ENCODE data around the gene ZC3H4. TPM values are rescaled to one million over a fixed set of nuclear protein-coding genes. Genes with fewer than 3 reads are reported as not detected.
A peak's percentile ranks its signal among the peaks of the same experiment; 100 is the strongest.

Gene ZC3H4
- total and polyA plus RNA-seq, 10 of the 15 experiments (the other 5 are each of a cell fraction or from before 2014, with no cell fraction given), result 5.1 to 86.3 (median 15.5) TPM

DNA sequence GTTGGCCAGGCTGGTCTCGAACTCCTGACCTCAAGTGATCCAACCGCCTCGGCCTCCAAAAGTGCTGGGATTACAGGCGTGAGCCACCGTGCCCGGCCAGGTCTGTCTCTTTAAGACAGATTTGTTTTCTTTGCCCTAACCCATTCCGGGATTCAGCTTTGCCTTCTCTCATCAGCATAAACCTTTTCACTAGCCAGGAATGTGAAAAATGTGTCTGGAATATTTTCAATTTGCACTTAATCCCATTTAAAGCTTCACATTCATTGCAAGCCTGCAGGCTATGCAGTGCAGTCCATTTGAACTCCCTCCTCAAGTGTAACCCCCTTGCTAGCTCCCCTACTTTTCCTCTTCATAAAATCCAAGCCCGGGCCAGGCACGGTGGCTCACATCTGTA, 64.3 kb downstream of the ZC3H4 start:
- RAD21 ChIA-PET (ENCODE audit: unreplicated experiment), result no interaction called here
- H3K27ac ChIP-seq (ENCODE audit: control insufficient read depth, insufficient read depth), result no peak overlapping the region
- WGBS (ENCODE audit: insufficient coverage, insufficient replicate concordance, low lambda C conversion rate, missing lambda C conversion rate), result 54% methylated on average over 9 of the region's 9 CpGs
- SMC1A ChIA-PET (ENCODE audit: uncharacterized antibody, unreplicated experiment), result no interaction called here
- no TSS peak for BruUV-seq (replicated peaks)
- 0 out of 2 replicates have a peak, but pooled peaks cover 5% of the 10 kb centered on the region for H3K4me1 ChIP-seq (ENCODE audit: control insufficient read depth, insufficient read depth, low read length)
- DNase-seq (ENCODE audit: low read depth, low spot score) (no peak), FAIRE-seq (no peak), ATAC-seq (no peak)
- peaks cover 2% of the 10 kb centered on the region for H3K79me2 ChIP-seq (ENCODE audit: control insufficient read depth, insufficient read depth, low read length)
- no peak overlapping the region for H2AFZ ChIP-seq (ENCODE audit: control insufficient read depth, low read depth, low read length)
- in situ Hi-C loops (cut with MboI), result no loop called here
- CTCF ChIA-PET, result interaction anchor here (0.6 to 1.8 kb wide), 2 partner anchors 13 to 1075 kb away, joined by 4 to 7 read pairs; no protein-coding TSS in a partner anchor
- H4K20me1 ChIP-seq (ENCODE audit: control insufficient read depth, insufficient read depth), result no peaks in the 10 kb centered on the region
- POLR2A ChIA-PET, result no interaction called here
- no peak overlapping the region for H3K4me2 ChIP-seq (ENCODE audit: control insufficient read depth, insufficient read depth)
- intact Hi-C loops (cut with micrococcal nuclease; ENCODE audit: unreplicated experiment), result no loop called here
- TF ChIP-seq ZNF217 (IDR thresholded peaks at IDR 0.05) (no peak), TBL1XR1 (IDR thresholded peaks at IDR 0.05; ENCODE audit: low read depth, low read length) (no peak), TCF3 (IDR thresholded peaks at IDR 0.05; ENCODE audit: borderline replicate concordance, insufficient read depth, low read depth, low read length) (no peak), NR2C1 (IDR thresholded peaks at IDR 0.05) (no peak), SMAD1 (IDR thresholded peaks at IDR 0.05; ENCODE audit: low read depth, partially characterized antibody) (no peak), ZNF207 (IDR thresholded peaks at IDR 0.05; ENCODE audit: borderline replicate concordance) (no peak), NFYB (IDR thresholded peaks at IDR 0.05; ENCODE audit: insufficient read depth, low read depth, low read length) (no peak), BCL11A (IDR thresholded peaks at IDR 0.05; ENCODE audit: low read depth, low read length) (no peak)
- TF ChIP-seq, protein P1, sequence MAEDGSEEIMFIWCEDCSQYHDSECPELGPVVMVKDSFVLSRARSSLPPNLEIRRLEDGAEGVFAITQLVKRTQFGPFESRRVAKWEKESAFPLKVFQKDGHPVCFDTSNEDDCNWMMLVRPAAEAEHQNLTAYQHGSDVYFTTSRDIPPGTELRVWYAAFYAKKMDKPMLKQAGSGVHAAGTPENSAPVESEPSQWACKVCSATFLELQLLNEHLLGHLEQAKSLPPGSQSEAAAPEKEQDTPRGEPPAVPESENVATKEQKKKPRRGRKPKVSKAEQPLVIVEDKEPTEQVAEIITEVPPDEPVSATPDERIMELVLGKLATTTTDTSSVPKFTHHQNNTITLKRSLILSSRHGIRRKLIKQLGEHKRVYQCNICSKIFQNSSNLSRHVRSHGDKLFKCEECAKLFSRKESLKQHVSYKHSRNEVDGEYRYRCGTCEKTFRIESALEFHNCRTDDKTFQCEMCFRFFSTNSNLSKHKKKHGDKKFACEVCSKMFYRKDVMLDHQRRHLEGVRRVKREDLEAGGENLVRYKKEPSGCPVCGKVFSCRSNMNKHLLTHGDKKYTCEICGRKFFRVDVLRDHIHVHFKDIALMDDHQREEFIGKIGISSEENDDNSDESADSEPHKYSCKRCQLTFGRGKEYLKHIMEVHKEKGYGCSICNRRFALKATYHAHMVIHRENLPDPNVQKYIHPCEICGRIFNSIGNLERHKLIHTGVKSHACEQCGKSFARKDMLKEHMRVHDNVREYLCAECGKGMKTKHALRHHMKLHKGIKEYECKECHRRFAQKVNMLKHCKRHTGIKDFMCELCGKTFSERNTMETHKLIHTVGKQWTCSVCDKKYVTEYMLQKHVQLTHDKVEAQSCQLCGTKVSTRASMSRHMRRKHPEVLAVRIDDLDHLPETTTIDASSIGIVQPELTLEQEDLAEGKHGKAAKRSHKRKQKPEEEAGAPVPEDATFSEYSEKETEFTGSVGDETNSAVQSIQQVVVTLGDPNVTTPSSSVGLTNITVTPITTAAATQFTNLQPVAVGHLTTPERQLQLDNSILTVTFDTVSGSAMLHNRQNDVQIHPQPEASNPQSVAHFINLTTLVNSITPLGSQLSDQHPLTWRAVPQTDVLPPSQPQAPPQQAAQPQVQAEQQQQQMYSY (CRISPR knock-in tag; IDR thresholded peaks at IDR 0.05), result no peak
- H3K4me3 ChIP-seq, result peak overlapping the region; percentile 52; the same call in 1 of the 2 replicates
- no peaks in the 10 kb centered on the region for H3K27me3 ChIP-seq (replicated peaks in 1 of 2; ENCODE audit: control insufficient read depth in 2 of 2, insufficient read depth in 2 of 2, low read length in 1 of 2)
- H3K36me3 ChIP-seq (ENCODE audit: control insufficient read depth in 2 of 2, insufficient read depth in 2 of 2, low read length in 1 of 2), result no peaks in the 10 kb centered on the region
- H3K9me3 ChIP-seq (replicated peaks; ENCODE audit: control insufficient read depth, insufficient read depth, low read length), result no peaks in the 10 kb centered on the region
- no peak overlapping the region for H3K9ac ChIP-seq (ENCODE audit: control insufficient read depth, insufficient read depth, low read length)

Data from GM12878 (cell line).